ENCODE measurements around the gene CCDC88B. TPM values are rescaled to one million over a fixed set of nuclear protein-coding genes. Genes with fewer than 3 reads are reported as not detected.

CCDC88B gene
- total and polyA plus RNA-seq, 9 of the 15 experiments (the other 6 are each of a cell fraction or from before 2014, with no cell fraction given): 0.13 to 18.1 (median 7.9) TPM

GRCh38 chr11:64304316-64305072, 35.5 kb upstream of the CCDC88B start (continued):
- no peak for TF ChIP-seq GTF2B (IDR thresholded peaks at IDR 0.05; ENCODE audit: extremely low read depth, insufficient read length)
- TF ChIP-seq POLR2AphosphoS2 (IDR thresholded peaks at IDR 0.05; ENCODE audit: low read length): peak; percentile 55; the same call in 1 of the 2 replicates
- no peak for TF ChIP-seq HIVEP1 (CRISPR knock-in tag; IDR thresholded peaks at IDR 0.05)
- TF ChIP-seq TARDBP (IDR thresholded peaks at IDR 0.05): peak; percentile 73; the same call in 1 of the 2 replicates
- no peak for TF ChIP-seq ZNF551 (CRISPR knock-in tag; IDR thresholded peaks at IDR 0.05)
- 0 out of 2 replicates have a peak, but pooled peaks have one; percentile 4 for TF ChIP-seq MECOM (CRISPR knock-in tag; IDR thresholded peaks at IDR 0.05)
- 0 out of 2 replicates have a peak, but pooled peaks have one; percentile 8 for TF ChIP-seq ZNF384 (IDR thresholded peaks at IDR 0.05; ENCODE audit: low read depth, low read length)
- no peak for TF ChIP-seq SNAPC5 (CRISPR knock-in tag; IDR thresholded peaks at IDR 0.05)
- peak; percentile 51 for TF ChIP-seq REST (IDR thresholded peaks at IDR 0.05; ENCODE audit: borderline replicate concordance)
- TF ChIP-seq REST (CRISPR knock-in tag; IDR thresholded peaks at IDR 0.05; ENCODE audit: low read depth): 0 out of 2 replicates have a peak, but pooled peaks have one; percentile 68
- TF ChIP-seq ZNF592 (IDR thresholded peaks at IDR 0.05): peak; percentile 85
- no peak for TF ChIP-seq KAT8 (IDR thresholded peaks at IDR 0.05; ENCODE audit: low read depth)
- TF ChIP-seq ETV1 (tag; conservative IDR thresholded peaks at IDR 0.05; ENCODE audit: low read depth): peak; percentile 35; the same call in 1 of the 2 replicates
- no peak for TF ChIP-seq NFXL1 (CRISPR knock-in tag; IDR thresholded peaks at IDR 0.05)
- TF ChIP-seq ZNF239 (CRISPR knock-in tag; IDR thresholded peaks at IDR 0.05): no peak
